BE2C (cell line): ENCODE data around the gene FASTKD3.

Experiments used
- DNase-seq: peaks from one replicate; pipeline ENCODE4 v3.0.0-alpha.2; 2020
- H3K27me3 ChIP-seq: fragments of 250-450 bp; sonication (Bioruptor Pico); 2 replicates; pipeline ENCODE4 v1.5.1; 2020; ENCODE audit warnings: mild to moderate bottlenecking
- H3K36me3 ChIP-seq: fragments of 250-450 bp; sonication (Bioruptor Pico); 2 replicates; pipeline ENCODE4 v1.5.1; 2020; ENCODE audit warnings: mild to moderate bottlenecking
- H3K4me1 ChIP-seq: fragments of 250-450 bp; sonication (Bioruptor Pico); 2 replicates; pipeline ENCODE4 v1.5.1; 2020
- H3K4me3 ChIP-seq: 2 replicates; pipeline ENCODE4 v1.5.1; 2011; ENCODE audit warnings: low read depth, low read length
- H3K9me3 ChIP-seq: fragments of 250-450 bp; sonication (Bioruptor Pico); 2 replicates; pipeline ENCODE4 v1.5.1; 2020
- CTCF ChIP-seq: IDR thresholded peaks from 2 replicates; pipeline ENCODE4 v1.5.1; 2012; ENCODE audit warnings: mild to moderate bottlenecking, low read depth, low read length

The FASTKD3 gene

GRCh38 chr5:7894439-7894838 is 25.6 kb upstream of the FASTKD3 start:
- no peaks in the 10 kb centered on the region for H3K9me3 ChIP-seq
- DNase-seq = no peak
- TF ChIP-seq CTCF = no peak
- no peaks in the 10 kb centered on the region for H3K27me3 ChIP-seq
- H3K4me1 ChIP-seq = no peaks in the 10 kb centered on the region
- no peak overlapping the region for H3K4me3 ChIP-seq
- peaks cover 82% of the 10 kb centered on the region for H3K36me3 ChIP-seq

- DNase-seq = no peak
- Histone ChIP-seq H3K36me3 (peaks cover 65% of the 10 kb centered on the region), H3K27me3 (no peaks in the 10 kb centered on the region), H3K4me1 (no peaks in the 10 kb centered on the region), H3K4me3 (no peak overlapping the region), H3K9me3 (no peaks in the 10 kb centered on the region)
- no peak for TF ChIP-seq CTCF
These were observed 20.1 kb upstream of the FASTKD3 start for GRCh38 chr5:7888901-7889300.

- H3K4me3 ChIP-seq = no peak overlapping the region
- DNase-seq = no peak
- peak; percentile 43; the same call in 1 of the 2 replicates for TF ChIP-seq CTCF
- H3K9me3 ChIP-seq = no peaks in the 10 kb centered on the region
- H3K4me1 ChIP-seq = no peaks in the 10 kb centered on the region
- H3K36me3 ChIP-seq = peaks cover 61% of the 10 kb centered on the region
- no peaks in the 10 kb centered on the region for H3K27me3 ChIP-seq
These were observed 18.1 kb upstream of the FASTKD3 start for GRCh38 chr5:7886849-7887475.

DNA sequence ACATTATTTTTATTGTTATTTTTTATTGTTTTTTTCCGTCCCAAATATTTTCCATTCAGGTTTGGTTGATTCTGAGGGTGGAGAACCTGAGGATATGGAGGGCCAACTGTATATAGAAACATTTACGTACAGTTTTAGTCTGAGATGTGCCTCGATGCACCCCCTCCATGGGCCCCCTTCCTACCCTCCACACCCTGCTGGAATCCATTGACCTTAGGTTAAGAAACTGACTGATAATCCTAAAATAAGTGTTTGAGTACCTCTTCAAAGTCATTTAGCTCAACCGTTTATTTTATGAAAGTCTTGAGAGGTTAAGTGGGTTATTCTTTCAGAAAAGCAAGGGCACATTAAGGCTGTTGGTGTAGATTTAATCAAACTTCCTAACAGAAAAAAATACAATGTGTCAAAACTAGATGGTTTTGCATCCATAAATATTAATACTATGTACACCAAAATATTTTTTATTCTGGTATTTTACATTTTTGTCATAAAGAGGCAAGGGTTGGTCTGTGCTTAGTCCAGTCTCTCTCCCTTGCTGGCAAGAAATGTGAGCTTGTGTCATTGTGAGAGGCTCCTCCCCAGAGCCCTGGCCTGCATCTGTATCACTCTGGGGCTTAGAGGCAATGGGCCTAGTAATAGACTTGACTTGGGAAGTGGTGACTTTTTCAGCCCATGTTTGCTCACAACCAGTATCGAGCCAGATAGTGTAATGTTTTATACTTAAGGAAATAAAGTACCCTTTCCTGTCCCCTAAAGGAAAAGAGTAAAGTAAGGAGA is 15.8 kb upstream of the FASTKD3 start:
- no peak for DNase-seq
- H3K4me3 ChIP-seq = no peak overlapping the region
- H3K9me3 ChIP-seq = no peaks in the 10 kb centered on the region
- H3K36me3 ChIP-seq = peaks cover 74% of the 10 kb centered on the region
- TF ChIP-seq CTCF = no peak
- H3K27me3 ChIP-seq = no peaks in the 10 kb centered on the region
- H3K4me1 ChIP-seq = no peaks in the 10 kb centered on the region

- Histone ChIP-seq H3K9me3 (no peaks in the 10 kb centered on the region), H3K4me1 (no peaks in the 10 kb centered on the region; the same call in 1 of the 2 replicates), H3K4me3 (no peak overlapping the region), H3K36me3 (peaks cover 72% of the 10 kb centered on the region), H3K27me3 (no peaks in the 10 kb centered on the region)
- DNase-seq = no peak
- TF ChIP-seq CTCF = no peak
These were observed 14.1 kb upstream of the FASTKD3 start for GRCh38 chr5:7882926-7883325.

GRCh38 chr5:7881816-7882215 is 13.0 kb upstream of the FASTKD3 start:
- no peaks in the 10 kb centered on the region; the same call in 1 of the 2 replicates for H3K4me1 ChIP-seq
- no peak for DNase-seq
- TF ChIP-seq CTCF = no peak

More at GRCh38 chr5:7881816-7882215, 13.0 kb upstream of the FASTKD3 start:
- Histone ChIP-seq H3K4me3 (no peak overlapping the region), H3K27me3 (no peaks in the 10 kb centered on the region), H3K9me3 (no peaks in the 10 kb centered on the region), H3K36me3 (peaks cover 76% of the 10 kb centered on the region)
